Non-pigmented ciliary epithelial cell (primary cell): Measurements from ENCODE around the gene ZNF322.
"Not testable (repeated sequence)": the region's sequence is repeated elsewhere in the genome, so short reads cannot be mapped to it uniquely, and the experiment has no call there.

Source experiments
- DNase-seq: peaks from one replicate; pipeline ENCODE4 v3.0.0-alpha.2; 2010; ENCODE audit warnings: low read depth

Gene ZNF322, protein sequence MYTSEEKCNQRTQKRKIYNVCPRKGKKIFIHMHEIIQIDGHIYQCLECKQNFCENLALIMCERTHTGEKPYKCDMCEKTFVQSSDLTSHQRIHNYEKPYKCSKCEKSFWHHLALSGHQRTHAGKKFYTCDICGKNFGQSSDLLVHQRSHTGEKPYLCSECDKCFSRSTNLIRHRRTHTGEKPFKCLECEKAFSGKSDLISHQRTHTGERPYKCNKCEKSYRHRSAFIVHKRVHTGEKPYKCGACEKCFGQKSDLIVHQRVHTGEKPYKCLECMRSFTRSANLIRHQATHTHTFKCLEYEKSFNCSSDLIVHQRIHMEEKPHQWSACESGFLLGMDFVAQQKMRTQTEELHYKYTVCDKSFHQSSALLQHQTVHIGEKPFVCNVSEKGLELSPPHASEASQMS

GRCh38 chr6:26659042-26659999 is at the start of gene ZNF322:
Gene ZNF322, minus strand, starts transcription at chr6:26659746. Its CDS starts 21,193 bp downstream, at chr6:26638553.
- DNase-seq, result peak; percentile 65

GRCh38 chr6:26705780-26706179 is 46.2 kb upstream of the ZNF322 start:
- DNase-seq, result not testable (repeated sequence)

DNA sequence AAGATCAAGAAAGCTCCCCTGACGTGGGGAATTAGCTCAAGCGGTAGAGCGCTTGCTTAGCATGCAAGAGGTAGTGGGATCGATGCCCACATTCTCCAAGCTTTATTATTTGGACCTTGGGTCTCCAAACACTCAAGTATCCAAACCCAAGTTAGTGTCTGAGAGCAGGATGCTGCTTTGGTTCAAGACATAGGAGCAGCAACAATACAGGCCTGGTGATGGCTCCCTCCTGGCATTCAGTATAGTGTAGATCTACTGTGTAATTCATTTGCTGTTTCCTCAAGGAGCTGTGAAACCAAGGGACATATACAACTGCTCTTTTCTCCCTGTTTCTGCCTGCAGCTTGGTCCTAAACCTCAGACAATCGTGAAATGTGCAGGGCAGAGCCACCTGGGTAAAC is 45.8 kb upstream of the ZNF322 start:
- not testable (repeated sequence) for DNase-seq

DNA sequence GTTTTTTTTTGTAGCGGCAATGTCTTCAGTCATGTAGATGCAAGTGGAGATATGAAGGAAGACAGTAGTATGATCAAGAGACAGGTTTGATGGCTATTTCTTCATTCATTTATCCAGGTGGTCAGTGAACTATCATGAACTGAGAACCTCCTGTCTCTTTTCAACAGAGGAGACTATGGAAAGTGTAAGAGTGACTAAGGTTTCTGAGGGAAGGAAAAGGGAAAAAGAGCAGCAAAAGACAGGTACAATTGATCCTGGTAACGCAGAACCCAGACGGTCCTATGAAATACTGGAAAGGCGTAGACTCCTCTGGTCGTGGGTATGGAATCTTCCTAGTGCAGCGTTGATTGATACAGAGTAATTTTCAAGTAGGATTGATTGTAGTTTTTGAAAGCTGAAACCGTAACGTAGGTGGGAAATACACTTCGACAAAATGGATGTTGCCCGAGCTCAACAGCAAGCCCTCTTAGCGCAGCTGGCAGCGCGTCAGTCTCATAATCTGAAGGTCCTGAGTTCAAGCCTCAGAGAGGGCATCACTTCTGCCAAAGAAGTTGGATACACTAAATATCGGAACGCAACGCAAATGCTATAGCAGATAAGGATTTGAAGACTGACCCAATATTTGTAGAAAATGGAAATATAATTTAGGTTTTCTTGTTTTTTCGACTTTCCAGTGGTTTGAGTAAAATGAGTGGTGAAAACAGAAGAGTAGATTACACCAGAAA is 41.6 kb upstream of the ZNF322 start:
- not testable (repeated sequence) for DNase-seq

- DNase-seq, result not testable (repeated sequence)
Measured at GRCh38 chr6:26697496-26697895, 38.0 kb upstream of the ZNF322 start.

DNA sequence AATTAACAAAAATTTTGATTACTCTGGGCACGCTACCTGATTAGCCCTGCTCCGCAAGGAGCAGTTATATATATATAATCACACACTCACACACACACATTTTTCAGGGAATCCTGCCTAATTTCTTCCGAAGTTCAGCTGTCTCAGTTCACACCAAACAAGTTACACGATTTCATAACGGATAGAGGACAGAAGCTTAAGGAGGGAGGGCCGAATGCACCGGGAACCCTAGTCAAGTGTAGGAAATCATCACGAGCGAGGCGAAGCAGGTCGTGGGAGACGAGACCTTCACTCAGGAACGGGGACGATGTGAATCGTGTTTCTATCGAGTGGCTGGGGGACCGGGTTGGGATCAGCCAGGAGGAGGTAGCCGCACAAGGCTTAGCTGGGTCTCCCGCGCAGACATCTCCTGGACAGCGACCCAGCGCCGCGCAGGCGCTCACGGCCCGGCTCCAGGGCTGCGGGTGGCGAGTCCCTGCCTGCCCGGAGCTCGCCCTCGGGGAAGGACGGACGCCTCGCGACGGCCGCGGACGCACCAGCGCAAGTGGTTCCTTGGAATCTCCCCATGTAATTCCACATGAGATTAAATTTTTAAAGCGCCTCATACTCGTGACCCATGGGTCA is 29.9 kb upstream of the ZNF322 start:
- not testable (repeated sequence) for DNase-seq

DNA sequence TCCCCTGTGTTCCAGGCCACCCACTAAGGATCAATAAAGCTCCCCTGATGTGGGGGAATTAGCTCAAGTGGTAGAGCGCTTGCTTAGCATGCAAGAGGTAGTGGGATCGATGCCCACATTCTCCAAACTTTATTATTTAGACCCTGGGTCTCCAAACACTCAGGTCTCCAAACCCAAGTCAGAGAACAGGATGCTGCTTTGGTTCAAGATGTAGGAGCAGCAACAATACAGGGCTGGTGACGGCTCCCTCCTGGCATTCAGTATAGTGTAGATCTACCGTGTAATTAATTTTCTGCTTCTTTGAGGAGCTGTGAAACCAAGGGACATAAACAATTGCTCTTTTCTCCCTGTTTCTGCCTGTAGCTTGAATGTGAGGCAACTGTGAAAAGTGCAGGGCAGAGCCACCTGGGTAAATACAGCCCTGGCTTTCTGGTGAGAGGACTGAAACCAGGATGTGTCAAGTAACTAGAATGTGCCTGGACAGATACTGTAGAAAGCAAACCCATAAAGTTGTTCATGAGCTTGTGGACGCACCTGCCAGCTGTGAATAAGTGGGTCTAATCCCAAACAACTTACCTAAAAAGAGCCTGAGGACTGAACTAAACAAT is 23.0 kb upstream of the ZNF322 start:
- not testable (repeated sequence) for DNase-seq

GRCh38 chr6:26673287-26673686 is 13.7 kb upstream of the ZNF322 start:
- DNase-seq, result not testable (repeated sequence)

DNA sequence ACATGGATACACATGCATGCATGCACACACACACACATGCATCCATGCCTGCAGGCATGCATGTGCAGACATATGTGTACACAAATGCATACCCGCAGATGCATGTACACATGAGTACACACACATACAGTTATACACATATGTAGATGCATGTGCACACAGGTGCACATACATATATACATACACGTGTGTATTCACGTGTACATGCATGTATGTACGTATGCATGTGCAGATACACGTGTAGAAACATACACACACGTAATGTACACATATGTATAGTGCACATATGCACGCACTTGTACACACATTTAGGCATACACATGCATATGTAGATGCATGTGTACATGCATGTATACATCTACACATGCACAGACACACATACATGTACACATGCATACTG is 11.0 kb upstream of the ZNF322 start:
- not testable (repeated sequence) for DNase-seq

DNA sequence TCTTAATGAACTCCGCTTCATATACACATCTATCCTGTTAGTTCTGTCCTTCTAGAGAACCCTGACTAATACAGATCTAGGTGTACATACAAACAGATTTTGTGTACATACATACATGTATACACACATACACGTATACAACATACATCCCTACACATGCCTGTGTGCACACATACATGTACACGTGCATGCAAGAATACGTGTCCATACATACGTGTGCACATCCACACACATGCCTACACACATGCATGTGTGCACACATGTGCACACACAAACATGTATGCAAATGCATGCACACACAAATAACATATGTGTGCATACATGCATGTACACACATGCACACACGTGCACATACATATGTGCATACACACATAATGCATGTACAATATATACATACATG is 10.5 kb upstream of the ZNF322 start:
- not testable (repeated sequence) for DNase-seq

- peak; percentile 11 for DNase-seq
Measured at GRCh38 chr6:26660000-26660361, 435 bp upstream of the ZNF322 start.

DNA sequence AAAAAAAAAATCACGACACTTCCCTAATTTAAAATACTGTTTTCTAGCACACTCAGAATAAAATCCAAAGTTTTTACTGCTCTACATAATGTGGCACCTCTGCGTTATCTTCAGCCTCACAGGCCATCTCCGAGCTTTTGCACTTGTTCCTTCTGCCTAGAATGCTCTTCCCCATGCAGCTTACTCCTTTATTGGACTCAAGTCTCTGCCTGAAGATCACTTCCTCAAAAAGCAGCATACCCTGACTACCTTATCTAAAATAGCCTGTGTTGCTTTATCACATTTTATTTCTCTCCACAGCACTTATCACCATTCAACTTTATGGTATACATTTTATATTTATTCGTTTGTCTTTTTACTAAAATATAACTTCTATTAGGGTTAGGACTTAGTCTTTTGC is 2.3 kb downstream of the ZNF322 start:
- DNase-seq, result no peak

GRCh38 chr6:26653007-26653406 is 6.5 kb downstream of the ZNF322 start:
- no peak for DNase-seq

DNA sequence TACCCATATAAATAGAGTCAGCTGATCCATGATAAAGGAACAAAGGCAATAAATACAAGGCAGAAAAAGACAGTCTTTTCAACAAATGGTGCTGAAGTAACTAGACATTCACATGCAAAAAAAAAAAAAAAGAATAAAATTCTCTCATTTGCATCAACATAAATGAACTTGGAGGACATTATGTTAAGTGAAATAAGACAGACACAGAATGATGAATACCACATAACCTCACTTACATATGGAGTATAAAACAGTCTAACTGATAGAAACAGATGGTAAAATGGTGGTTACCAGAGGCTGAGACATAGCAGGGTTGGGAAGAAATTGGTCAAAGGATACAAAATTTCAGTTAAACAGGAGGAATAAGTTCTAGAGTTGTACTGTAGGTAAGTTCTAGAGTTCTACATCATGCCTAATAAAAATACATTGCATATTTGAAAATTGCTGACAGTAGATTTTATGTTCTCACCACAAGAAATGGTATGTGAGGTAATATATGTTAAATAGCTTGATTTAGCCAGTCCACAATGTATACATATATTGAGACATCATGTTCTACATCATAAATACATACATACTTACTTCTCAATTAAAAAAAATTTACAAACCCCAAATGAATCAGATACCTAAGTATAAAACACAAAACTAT is 8.3 kb downstream of the ZNF322 start:
- DNase-seq, result no peak

GRCh38 chr6:26646074-26646473 is 13.5 kb downstream of the ZNF322 start:
- DNase-seq, result no peak

GRCh38 chr6:26640806-26641205 is 18.7 kb downstream of the ZNF322 start:
- no peak for DNase-seq

- DNase-seq, result no peak
Measured at GRCh38 chr6:26629359-26629758, 30.2 kb downstream of the ZNF322 start.

- DNase-seq, result no peak
Measured at GRCh38 chr6:26627843-26628242, 31.7 kb downstream of the ZNF322 start.

DNA sequence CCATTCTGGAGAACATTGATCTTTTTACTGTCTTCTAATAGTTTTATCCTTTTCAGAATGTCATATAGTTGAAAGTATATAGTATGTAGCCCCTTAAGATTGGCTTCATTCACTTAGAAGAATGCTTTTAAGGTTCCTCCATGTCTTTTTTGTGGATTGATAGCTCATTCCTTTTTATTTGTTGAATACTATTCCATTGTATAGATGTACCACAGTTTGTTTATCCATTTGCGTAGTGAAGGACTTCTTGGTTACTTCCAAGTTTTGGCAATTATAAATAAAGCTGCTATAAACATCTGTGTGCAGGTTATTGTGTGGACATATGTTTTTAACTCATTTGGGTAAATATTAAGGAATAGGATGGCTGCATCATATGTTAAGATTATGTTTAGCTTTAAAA is 35.0 kb downstream of the ZNF322 start:
- no peak for DNase-seq

- no peak for DNase-seq
Measured at GRCh38 chr6:26623339-26623859, 36.1 kb downstream of the ZNF322 start.
